Raji (cell line): ENCODE data around the gene ATP10A.

ENCODE experiments used
- POLR2A ChIP-seq: IDR thresholded peaks from 2 replicates; pipeline ENCODE4 v1.6.1; 2011; ENCODE audit warnings: low read depth, low read length, control low read depth; ENCODE audit not compliant: insufficient read depth

Gene ATP10A

DNA sequence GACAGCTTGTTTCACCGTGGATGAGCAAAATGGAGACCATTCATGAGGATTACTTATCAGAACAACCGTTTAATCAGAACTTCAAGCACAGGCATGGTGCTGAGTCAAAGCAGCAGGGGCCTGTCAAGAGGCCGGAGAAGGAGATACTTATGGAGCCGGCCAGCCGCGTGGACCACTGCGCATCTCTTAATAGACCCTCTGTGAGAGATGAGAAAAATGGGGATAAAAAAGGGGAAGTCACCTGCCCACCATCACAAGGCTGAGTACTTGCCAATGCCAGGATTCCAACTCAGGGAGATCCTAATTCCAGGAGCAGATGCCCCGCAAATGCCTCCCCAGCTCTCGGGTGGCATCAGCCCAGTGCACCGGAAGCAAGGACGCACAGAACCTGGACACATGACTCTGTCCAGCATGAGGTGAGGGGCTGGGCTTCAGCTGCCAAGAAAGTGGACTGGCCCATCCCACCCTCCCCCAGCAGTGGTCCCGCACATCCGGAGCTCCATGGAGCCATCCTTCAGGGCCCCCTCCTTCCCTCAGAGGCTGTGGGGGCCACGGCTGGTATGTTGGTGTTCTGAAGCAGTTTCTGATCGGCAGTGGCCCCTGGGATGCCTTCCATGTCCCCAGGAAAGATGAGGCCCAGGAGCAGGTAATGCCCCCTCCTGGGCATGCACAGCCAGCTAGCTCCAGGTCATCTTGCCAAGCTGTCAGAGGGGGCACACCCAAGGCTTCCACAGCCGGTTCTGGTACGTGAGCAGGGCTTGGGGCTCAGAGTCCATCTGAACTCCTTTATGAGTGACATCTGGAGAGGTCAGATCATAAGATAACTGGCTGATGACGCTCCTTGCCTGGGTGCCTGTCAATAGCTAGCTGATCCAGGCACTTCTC lies 143.8 kb downstream of the ATP10A start:
- TF ChIP-seq POLR2A, result no peak

DNA sequence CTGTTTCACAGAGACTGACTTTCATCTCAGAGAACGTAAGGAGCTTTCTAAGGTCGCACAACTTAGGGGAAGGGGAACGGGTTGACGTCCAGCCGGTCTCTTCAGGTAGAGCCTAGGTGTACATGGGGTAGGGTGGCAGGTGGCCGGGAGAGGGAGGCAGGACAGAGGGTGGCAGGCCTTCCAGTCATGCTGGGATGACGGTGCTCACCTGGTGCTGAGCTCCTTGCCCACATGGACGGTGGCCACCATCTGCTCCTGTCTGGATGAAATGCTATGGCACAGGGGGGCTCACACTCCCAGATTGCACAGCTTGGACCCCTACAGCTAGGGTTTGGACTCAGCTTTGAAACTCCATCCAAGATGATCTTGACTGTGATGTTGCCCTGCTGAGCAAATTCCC lies 144.5 kb downstream of the ATP10A start:
- no peak for TF ChIP-seq POLR2A

DNA sequence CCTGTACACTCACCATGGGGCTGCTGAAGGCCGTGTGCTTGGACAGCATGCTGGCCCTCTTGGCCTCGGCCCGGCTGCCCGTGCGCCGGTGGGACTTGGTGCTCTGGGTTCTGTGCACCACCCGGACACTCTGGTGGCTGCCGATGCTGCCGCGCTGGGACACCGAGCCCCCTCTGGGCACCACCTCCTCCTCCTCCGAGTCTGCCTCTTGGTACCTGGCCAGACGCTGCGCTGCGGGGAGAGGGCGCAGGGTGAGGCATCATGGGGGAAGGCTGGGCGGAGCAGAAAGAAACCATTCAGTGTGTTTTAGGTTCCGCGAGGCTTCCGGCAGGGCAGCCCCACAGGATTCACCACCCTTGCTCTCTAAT lies 145.0 kb downstream of the ATP10A start:
- no peak for TF ChIP-seq POLR2A

DNA sequence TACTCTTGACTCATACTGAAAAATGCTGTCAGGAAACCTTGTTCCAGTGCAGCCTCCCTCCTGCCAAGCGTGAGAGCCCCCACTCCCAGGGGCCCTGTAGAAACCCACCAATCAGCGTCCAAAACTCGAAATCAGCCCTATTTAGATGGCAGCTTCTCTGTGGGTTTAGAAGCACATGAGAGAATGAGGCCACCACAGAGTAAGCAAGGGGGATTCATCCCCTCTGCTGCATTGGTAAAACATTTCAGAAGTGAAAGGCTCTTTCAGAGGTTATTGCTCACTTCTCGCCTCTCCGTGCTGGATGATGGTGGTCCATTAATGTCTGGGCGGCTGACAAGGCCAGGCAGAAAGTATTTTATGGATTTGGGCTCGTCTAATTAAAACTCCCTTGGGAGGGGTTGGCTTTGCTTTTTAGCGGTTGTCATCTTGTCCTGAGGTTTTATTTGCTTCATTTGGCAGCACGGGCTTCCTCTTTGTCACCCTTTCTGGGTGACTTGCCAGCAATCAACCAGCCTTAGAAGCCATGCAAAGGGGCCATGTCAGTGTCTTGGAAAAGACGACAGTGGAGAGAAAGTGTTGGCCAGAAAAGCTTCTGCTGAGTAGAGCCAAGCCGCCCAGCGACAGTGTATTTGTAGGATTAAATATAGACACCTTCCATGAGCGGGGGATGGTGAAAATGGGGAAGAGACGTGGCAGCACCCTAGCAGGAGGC lies 145.5 kb downstream of the ATP10A start:
- TF ChIP-seq POLR2A, result no peak

DNA sequence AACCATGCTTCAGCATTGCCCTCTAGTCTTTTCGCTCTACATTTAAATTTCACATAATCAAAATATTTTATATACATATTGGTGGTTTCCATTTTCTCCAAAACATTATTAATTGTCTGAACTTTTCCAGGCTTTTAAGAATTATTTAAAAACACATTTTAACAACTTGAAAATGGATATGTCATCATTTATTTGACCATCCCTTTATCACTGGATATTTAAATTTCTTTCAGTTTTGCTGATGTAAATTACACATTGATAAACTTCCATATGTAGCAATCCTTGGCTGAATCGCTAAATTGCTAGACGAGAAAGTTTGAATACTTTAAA lies 146.0 kb downstream of the ATP10A start:
- TF ChIP-seq POLR2A, result no peak

DNA sequence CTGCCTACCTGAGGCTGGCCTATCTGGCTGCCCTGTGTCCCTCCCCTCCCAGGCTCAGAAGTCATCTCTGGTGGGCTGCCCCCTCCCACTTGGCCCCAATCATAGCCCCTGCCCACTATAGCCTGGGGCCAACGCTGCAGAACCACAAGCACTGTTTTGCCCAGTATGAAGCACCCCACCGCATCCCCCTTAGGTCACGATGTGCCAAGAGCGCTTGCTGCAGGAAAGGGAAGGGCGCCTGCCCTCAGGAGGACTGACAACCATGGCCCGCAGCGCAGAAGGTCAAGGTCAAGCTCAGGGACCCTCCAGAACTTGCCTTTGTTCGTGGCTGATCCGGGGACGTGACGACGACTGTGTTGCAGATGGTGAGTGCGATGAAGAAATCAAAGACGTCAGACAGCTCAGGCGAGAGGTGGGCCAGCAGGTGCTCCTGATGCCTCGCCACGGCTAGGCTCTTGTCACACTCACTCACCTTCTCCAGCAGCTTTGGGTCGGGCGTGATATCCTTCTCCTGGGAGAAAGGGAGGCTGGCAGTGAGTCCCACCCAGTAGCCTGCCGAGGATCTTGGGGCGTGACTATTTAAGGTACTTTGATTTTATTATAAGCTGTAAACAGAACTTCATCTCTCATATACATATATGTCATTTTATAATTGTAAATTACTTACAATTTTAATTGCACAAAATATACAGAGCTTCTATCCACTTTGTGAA lies 146.6 kb downstream of the ATP10A start:
- TF ChIP-seq POLR2A, result no peak

DNA sequence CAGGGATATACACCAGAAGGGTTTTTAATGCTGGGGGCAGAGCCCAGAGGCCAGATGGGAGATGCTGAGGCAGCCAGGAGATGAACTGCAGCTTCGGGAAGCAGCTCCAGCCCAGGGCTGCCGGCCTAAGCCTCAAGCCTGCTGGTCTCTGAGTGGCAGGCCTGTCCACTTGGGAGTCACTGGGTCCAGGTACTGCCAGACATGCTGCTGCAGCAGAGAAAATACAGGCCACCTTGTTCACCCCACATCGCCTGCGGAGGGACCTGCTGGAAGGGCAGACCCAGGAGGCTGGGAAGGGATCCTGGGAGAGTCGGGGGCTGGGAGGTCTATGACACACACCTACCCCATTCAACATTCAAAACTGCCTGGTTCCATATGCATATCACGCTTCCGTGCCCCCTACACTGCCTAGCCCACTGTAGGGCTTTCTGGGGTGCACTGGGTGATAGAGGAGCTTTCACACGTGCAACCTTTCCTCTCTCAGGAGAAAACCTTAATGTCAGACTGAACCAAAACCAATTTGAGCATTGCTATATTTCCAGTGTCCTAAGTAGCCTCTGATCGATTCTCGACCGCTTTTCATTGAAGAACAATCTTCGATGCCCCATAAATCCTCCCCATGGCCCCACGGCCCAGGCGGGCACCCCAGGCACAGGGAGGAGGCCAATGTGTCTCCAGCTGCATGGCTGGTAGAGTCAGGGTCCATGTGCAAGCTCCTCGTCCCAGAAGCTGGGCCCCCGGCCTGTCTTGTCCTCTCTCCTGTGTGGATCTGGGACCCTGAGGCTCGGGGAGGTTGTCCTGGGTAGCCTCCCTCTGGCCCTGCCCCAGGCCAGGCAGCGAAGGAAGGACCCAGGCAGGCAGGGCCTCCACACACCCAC lies 147.4 kb downstream of the ATP10A start:
- no peak for TF ChIP-seq POLR2A

DNA sequence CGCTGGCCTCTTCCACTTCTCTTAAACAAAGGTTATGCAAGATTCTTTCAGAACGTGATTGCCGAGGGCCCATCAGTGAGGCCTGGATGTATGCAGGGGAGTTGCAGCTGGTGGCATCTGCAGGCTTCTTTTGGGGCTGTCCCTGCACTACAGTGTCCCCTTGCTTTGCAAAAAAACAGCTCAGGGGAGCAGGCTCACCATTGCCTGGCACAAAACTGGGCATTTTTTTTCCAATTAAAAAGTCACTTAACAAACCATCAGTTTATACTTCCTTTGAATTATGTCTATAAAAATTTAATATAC lies 148.6 kb downstream of the ATP10A start:
- TF ChIP-seq POLR2A, result no peak

DNA sequence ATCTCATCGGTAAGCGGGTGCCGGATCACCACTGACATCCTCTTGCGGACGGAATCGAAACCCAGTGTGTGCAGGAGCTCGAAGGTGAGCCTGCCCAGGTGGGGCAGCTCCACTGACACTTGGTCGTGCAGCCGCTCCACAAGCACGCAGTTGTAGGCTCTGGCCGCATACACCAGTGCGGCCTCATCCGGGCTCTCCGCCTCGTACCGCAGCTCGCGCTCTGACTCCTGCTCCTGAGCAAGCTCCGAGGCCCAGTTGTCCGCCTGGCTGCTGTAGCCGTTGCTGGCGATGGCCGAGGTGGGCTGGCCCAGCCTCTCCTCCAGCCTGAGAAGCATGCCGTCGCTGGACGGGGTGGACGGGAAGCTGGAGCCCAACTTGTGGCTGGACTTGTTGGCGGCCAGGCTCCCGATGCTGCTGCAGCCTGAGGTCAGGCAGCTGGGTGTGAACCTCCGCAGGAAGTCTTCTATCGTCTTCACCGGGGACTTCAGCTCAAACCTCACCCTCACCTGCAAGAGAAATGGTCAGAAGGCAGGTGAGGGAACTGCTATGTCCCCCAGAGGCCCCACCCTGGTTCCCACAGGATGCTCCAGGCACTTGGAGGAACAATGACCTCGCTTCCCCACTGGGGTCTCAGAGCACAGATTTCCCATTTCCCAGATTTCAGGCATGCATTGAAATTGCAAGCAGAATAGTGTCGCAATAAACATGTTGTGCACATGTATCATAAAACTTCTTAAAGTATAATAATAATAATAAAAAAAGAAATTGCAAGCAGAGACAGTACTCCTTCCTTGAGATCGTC lies 149.2 kb downstream of the ATP10A start:
- no peak for TF ChIP-seq POLR2A

DNA sequence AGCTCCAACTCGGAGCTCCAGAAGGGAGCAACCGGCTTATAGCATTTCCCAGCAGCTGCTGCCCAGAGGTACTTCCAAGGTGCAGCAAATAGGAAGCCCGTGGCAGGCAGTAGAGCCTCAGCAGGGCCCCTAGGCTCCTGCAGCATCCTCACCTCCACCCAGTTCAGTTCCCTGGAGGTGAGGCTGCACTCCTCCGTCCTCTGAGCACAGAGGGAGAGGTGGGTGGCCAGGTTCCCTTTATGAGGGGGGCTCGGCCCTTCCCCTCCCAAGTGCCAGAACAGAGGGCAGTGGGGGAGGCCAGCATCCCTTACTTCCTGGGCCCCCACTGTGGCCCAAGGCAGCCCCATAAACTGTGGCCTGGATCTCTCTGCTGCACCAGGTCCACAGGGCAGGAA lies 150.2 kb downstream of the ATP10A start:
- no peak for TF ChIP-seq POLR2A

DNA sequence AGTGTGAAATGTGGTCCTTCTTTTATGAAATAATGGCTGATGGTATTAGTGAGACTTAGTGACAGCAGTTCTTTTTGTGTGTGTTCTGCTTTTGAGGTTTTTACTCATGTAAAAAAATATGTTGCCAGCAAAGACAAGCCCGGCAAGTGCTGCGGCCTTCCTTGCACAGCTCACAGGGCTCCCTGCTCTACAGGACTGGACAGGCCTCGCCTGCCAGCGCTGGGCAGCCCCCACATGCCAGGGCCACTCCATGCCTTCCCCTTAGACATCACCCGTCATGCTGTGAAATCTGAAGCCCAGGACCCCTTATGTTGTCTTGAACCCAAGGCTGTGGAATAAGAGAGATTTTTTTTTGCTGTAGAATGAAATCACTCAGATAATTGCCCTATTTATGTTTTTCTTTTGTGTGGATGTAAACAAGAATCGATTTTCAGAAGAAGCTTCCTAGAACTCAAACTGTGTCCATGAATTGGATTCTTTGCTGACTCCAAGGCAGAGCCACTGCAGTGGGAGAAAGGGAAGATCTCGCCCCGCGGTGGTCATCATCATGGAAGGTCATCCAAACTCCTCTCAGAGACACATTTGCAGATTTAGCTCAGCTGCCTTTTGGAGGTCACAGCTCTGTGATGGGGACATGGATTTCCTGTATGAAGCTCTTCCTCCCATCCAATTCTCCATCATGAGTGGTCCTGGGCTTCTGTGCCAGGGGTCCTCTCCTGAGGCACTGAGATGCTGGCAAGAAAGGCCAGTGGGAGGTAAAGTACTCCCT lies 150.8 kb downstream of the ATP10A start:
- no peak for TF ChIP-seq POLR2A

DNA sequence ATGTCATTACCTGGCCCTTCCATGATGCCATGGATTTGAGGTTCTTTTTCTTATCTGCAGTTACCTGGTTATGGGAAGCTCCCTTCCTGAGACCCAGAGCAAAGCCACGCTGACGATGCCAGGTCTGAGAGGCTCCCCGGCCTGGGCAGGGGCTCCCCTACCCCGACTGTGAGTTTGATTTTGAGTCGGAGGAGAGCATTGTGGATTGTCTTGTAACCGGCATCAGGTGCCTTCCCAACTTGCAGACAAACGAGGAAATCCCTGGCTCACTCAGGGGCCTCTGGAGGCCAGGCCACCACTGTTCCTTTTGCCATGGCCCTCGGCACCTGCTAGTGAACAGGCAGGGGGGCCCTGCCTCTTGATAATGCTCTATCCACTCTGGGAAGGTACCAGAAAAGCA lies 151.4 kb downstream of the ATP10A start:
- TF ChIP-seq POLR2A, result no peak

DNA sequence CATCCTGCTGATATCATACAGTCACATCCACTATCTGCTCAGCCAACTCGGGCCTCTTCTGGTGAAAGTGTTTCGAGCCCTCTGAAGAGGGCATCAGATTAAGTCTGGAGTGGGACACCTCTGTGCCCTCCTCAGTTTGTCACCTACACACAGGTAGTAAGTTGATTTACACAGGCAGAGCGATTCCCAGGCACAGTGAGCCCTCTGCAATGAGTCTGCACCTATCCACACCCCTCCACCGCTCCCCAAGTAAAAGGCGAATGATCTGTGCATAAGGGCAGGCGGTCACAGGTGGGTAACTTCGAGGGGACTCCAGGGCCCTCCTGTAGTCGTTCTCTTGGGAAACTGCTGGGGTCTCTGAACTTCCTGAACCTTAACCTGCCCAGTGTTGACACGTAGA lies 152.0 kb downstream of the ATP10A start:
- no peak for TF ChIP-seq POLR2A

DNA sequence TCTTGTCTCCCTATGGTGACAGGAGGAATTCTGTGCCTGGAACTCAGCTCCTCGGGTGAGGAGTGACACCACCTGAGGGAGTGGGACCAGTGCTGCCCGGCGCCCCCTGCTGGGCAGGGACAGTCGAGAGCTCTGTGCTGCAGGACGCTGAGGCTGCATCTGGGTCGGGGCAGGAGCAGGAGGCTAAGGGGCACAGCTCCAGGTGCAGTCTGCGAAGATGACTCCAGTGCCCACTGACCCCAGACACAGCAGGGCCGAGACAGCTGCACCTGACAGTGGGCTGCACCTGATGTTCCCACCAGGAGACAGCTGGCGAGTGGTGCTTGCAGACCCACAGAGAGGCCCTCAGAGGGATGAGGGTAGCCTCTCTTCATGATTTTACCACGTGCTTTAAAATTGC lies 152.9 kb downstream of the ATP10A start:
- no peak for TF ChIP-seq POLR2A
